ENCODE measurements around the gene CCDC7. TPM values are rescaled to one million over a fixed set of nuclear protein-coding genes. Genes with fewer than 3 reads are reported as not detected.
"Not testable (repeated sequence)": the region's sequence is repeated elsewhere in the genome, so short reads cannot be mapped to it uniquely, and the experiment has no call there.

The CCDC7 gene
- 71.5 TPM for total RNA-seq

GRCh38 chr10:32445740-32446535, at the start of gene CCDC7:
Gene CCDC7 (plus strand): TSS chr10:32446140. CDS start chr10:32451643, 5,503 bp downstream.
- no peaks in the 10 kb centered on the region for H3K27me3 ChIP-seq (ENCODE audit: control insufficient read depth in 3 of 3, insufficient read depth in 3 of 3, low read length in 3 of 3)
- peak within 1 kb of the TSS; percentile 94 for H3K27ac ChIP-seq (ENCODE audit: low read depth, low read length)
- H3K36me3 ChIP-seq (ENCODE audit: control insufficient read depth in 3 of 3, insufficient read depth in 3 of 3, low read length in 3 of 3): no peaks in the 10 kb centered on the region
- peak within 1 kb of the TSS; percentile 86 to 92 (median 91) for H3K4me3 ChIP-seq (ENCODE audit: low read length in 3 of 3)
- H3K9me3 ChIP-seq (ENCODE audit: control insufficient read depth in 3 of 3, low read length in 3 of 3): no peaks in the 10 kb centered on the region
- H3K9ac ChIP-seq (ENCODE audit: low read depth in 1 of 3, low read length in 3 of 3): peak within 1 kb of the TSS; percentile 92 to 96 (median 95)
- H3K4me1 ChIP-seq (ENCODE audit: control insufficient read depth in 3 of 3, insufficient read depth in 3 of 3, low read length in 3 of 3): peaks cover 0 to 5% (median 0%) of the 10 kb centered on the region in 3 donors

GRCh38 chr10:32397163-32397562, 48.8 kb upstream of the CCDC7 start:
- H3K27me3 ChIP-seq (ENCODE audit: control insufficient read depth in 3 of 3, insufficient read depth in 3 of 3, low read length in 3 of 3); H3K9me3 ChIP-seq (ENCODE audit: control insufficient read depth in 3 of 3, low read length in 3 of 3); H3K4me3 ChIP-seq (ENCODE audit: low read length in 3 of 3); H3K27ac ChIP-seq (ENCODE audit: low read depth, low read length); H3K36me3 ChIP-seq (ENCODE audit: control insufficient read depth in 3 of 3, insufficient read depth in 3 of 3, low read length in 3 of 3); H3K4me1 ChIP-seq (ENCODE audit: control insufficient read depth in 3 of 3, insufficient read depth in 3 of 3, low read length in 3 of 3); H3K9ac ChIP-seq (ENCODE audit: low read depth in 1 of 3, low read length in 3 of 3): not testable (repeated sequence)

- not testable (repeated sequence) for H3K27ac ChIP-seq (ENCODE audit: low read depth, low read length); H3K27me3 ChIP-seq (ENCODE audit: control insufficient read depth in 3 of 3, insufficient read depth in 3 of 3, low read length in 3 of 3); H3K36me3 ChIP-seq (ENCODE audit: control insufficient read depth in 3 of 3, insufficient read depth in 3 of 3, low read length in 3 of 3); H3K4me3 ChIP-seq (ENCODE audit: low read length in 3 of 3); H3K9ac ChIP-seq (ENCODE audit: low read depth in 1 of 3, low read length in 3 of 3); H3K4me1 ChIP-seq (ENCODE audit: control insufficient read depth in 3 of 3, insufficient read depth in 3 of 3, low read length in 3 of 3); H3K9me3 ChIP-seq (ENCODE audit: control insufficient read depth in 3 of 3, low read length in 3 of 3)
Measured at GRCh38 chr10:32399720-32400119, 46.2 kb upstream of the CCDC7 start.

DNA sequence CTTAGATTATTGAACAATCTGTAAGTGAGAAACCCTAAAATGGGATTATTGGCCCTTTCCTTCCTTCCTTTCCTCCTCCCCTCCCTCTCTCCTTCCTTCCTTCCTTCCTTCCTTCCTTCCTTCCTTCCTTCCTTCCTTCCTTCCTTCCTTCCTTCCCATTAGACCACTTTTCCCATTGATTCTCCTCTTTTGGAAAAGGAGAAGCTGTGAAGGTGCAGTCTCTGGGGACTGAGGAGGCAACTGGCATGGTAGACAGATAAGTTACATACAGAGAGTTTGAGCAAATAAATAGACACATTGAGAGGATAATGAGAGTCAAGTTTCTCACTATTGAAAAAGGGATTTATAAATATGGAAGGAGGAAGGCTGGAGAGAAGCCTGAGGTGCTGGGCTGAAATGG, 45.0 kb upstream of the CCDC7 start:
- H3K9me3 ChIP-seq (ENCODE audit: control insufficient read depth in 3 of 3, low read length in 3 of 3): no peaks in the 10 kb centered on the region
- no peaks in the 10 kb centered on the region for H3K4me1 ChIP-seq (ENCODE audit: control insufficient read depth in 3 of 3, insufficient read depth in 3 of 3, low read length in 3 of 3)
- H3K27ac ChIP-seq (ENCODE audit: low read depth, low read length): no peak overlapping the region
- no peak overlapping the region for H3K4me3 ChIP-seq (ENCODE audit: low read length in 3 of 3)
- H3K9ac ChIP-seq (ENCODE audit: low read depth in 1 of 3, low read length in 3 of 3): no peak overlapping the region
- H3K27me3 ChIP-seq (ENCODE audit: control insufficient read depth in 3 of 3, insufficient read depth in 3 of 3, low read length in 3 of 3): no peaks in the 10 kb centered on the region
- H3K36me3 ChIP-seq (ENCODE audit: control insufficient read depth in 3 of 3, insufficient read depth in 3 of 3, low read length in 3 of 3): no peaks in the 10 kb centered on the region

DNA sequence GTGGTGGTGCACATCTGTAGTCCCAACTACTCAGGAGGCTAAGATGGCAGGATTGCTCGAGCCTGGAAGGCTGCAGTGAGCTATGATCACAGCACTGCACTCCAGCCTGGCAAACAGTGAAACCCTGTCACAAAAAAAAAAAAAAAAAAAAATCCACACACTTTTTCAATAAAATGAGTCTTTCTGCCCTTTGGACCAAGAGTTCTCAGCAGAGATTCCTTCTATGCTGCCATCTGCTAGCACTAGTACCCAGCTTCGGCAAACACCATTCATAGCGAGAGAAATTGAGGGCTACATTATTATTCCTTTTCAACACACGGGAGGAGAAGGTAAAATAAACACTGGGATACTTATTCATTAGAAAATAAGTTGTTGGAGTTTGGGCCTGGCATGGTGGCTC, 43.4 kb upstream of the CCDC7 start:
- H3K9me3 ChIP-seq (ENCODE audit: control insufficient read depth in 3 of 3, low read length in 3 of 3): no peaks in the 10 kb centered on the region
- no peaks in the 10 kb centered on the region for H3K36me3 ChIP-seq (ENCODE audit: control insufficient read depth in 3 of 3, insufficient read depth in 3 of 3, low read length in 3 of 3)
- no peak overlapping the region for H3K9ac ChIP-seq (ENCODE audit: low read depth in 1 of 3, low read length in 3 of 3)
- H3K27ac ChIP-seq (ENCODE audit: low read depth, low read length): no peak overlapping the region
- no peak overlapping the region for H3K4me3 ChIP-seq (ENCODE audit: low read length in 3 of 3)
- no peaks in the 10 kb centered on the region for H3K27me3 ChIP-seq (ENCODE audit: control insufficient read depth in 3 of 3, insufficient read depth in 3 of 3, low read length in 3 of 3)
- no peaks in the 10 kb centered on the region for H3K4me1 ChIP-seq (ENCODE audit: control insufficient read depth in 3 of 3, insufficient read depth in 3 of 3, low read length in 3 of 3)

GRCh38 chr10:32403091-32403490, 42.8 kb upstream of the CCDC7 start:
- H3K27me3 ChIP-seq (ENCODE audit: control insufficient read depth in 3 of 3, insufficient read depth in 3 of 3, low read length in 3 of 3): no peaks in the 10 kb centered on the region
- H3K27ac ChIP-seq (ENCODE audit: low read depth, low read length): no peak overlapping the region
- no peaks in the 10 kb centered on the region for H3K36me3 ChIP-seq (ENCODE audit: control insufficient read depth in 3 of 3, insufficient read depth in 3 of 3, low read length in 3 of 3)
- no peaks in the 10 kb centered on the region for H3K9me3 ChIP-seq (ENCODE audit: control insufficient read depth in 3 of 3, low read length in 3 of 3)
- H3K4me3 ChIP-seq (ENCODE audit: low read length in 3 of 3): no peak overlapping the region
- H3K9ac ChIP-seq (ENCODE audit: low read depth in 1 of 3, low read length in 3 of 3): no peak overlapping the region
- no peaks in the 10 kb centered on the region for H3K4me1 ChIP-seq (ENCODE audit: control insufficient read depth in 3 of 3, insufficient read depth in 3 of 3, low read length in 3 of 3)

GRCh38 chr10:32408690-32409089, 37.2 kb upstream of the CCDC7 start:
- H3K9ac ChIP-seq (ENCODE audit: low read depth in 1 of 3, low read length in 3 of 3): no peak overlapping the region
- no peaks in the 10 kb centered on the region for H3K27me3 ChIP-seq (ENCODE audit: control insufficient read depth in 3 of 3, insufficient read depth in 3 of 3, low read length in 3 of 3)
- no peak overlapping the region for H3K4me3 ChIP-seq (ENCODE audit: low read length in 3 of 3)
- no peaks in the 10 kb centered on the region for H3K36me3 ChIP-seq (ENCODE audit: control insufficient read depth in 3 of 3, insufficient read depth in 3 of 3, low read length in 3 of 3)
- H3K4me1 ChIP-seq (ENCODE audit: control insufficient read depth in 3 of 3, insufficient read depth in 3 of 3, low read length in 3 of 3): peaks cover 0 to 8% (median 0%) of the 10 kb centered on the region in 3 donors
- no peak overlapping the region for H3K27ac ChIP-seq (ENCODE audit: low read depth, low read length)
- H3K9me3 ChIP-seq (ENCODE audit: control insufficient read depth in 3 of 3, low read length in 3 of 3): no peaks in the 10 kb centered on the region

DNA sequence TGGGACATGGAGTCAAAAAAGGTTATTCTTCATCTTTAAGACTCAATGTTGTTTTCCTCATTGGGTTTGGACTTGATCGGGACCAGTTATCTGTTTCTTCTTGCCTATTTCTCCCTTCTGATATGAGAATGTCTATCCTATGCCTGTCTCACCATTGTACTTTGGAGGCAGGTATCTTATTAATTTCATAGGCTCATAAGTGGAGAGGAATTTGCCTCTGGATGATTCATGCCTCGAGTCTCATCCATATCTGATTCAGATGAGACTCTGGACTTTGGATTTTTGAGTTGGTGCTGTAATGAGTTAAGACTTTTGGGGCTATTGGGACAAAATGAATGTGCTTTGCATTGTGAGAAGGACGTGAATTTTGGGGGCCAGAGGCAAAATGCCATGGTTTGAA, 36.2 kb upstream of the CCDC7 start:
- Histone ChIP-seq H3K4me3 (ENCODE audit: low read length in 3 of 3) (no peak overlapping the region), H3K27ac (ENCODE audit: low read depth, low read length) (no peak overlapping the region), H3K9ac (ENCODE audit: low read depth in 1 of 3, low read length in 3 of 3) (no peak overlapping the region), H3K27me3 (ENCODE audit: control insufficient read depth in 3 of 3, insufficient read depth in 3 of 3, low read length in 3 of 3) (no peaks in the 10 kb centered on the region), H3K4me1 (ENCODE audit: control insufficient read depth in 3 of 3, insufficient read depth in 3 of 3, low read length in 3 of 3) (peaks cover 0 to 8% (median 0%) of the 10 kb centered on the region in 3 donors), H3K9me3 (ENCODE audit: control insufficient read depth in 3 of 3, low read length in 3 of 3) (no peaks in the 10 kb centered on the region), H3K36me3 (ENCODE audit: control insufficient read depth in 3 of 3, insufficient read depth in 3 of 3, low read length in 3 of 3) (no peaks in the 10 kb centered on the region)

DNA sequence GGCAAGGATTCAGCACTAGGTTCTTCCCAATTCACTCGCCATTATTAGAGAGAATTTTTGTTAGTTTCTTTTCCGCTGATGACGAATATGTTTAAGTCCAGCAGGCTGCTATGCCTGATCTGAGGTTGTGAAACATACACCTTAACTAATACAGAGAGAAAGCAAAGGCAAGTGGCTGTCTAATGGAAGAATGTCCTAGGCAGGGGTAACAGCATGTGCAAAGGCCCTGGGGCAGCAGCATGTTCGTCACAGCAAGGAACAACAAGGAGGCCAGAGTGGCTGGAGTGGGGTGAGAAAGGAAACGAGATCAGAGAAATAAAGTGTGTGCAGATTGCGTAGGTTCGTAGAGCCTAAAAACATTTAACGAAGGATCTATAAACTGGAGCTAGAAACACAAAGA, 35.4 kb upstream of the CCDC7 start:
- H3K9ac ChIP-seq (ENCODE audit: low read depth in 1 of 3, low read length in 3 of 3): no peak overlapping the region
- H3K9me3 ChIP-seq (ENCODE audit: control insufficient read depth in 3 of 3, low read length in 3 of 3): no peaks in the 10 kb centered on the region
- peaks cover 0 to 8% (median 0%) of the 10 kb centered on the region in 3 donors for H3K4me1 ChIP-seq (ENCODE audit: control insufficient read depth in 3 of 3, insufficient read depth in 3 of 3, low read length in 3 of 3)
- H3K36me3 ChIP-seq (ENCODE audit: control insufficient read depth in 3 of 3, insufficient read depth in 3 of 3, low read length in 3 of 3): no peaks in the 10 kb centered on the region
- H3K27ac ChIP-seq (ENCODE audit: low read depth, low read length): no peak overlapping the region
- H3K4me3 ChIP-seq (ENCODE audit: low read length in 3 of 3): no peak overlapping the region
- no peaks in the 10 kb centered on the region for H3K27me3 ChIP-seq (ENCODE audit: control insufficient read depth in 3 of 3, insufficient read depth in 3 of 3, low read length in 3 of 3)

GRCh38 chr10:32411797-32412498, 34.0 kb upstream of the CCDC7 start:
- H3K27ac ChIP-seq (ENCODE audit: low read depth, low read length): peak overlapping the region; percentile 9
- H3K4me3 ChIP-seq (ENCODE audit: low read length in 3 of 3): peak overlapping the region in 1 of 3 donors; percentile 18
- no peaks in the 10 kb centered on the region for H3K36me3 ChIP-seq (ENCODE audit: control insufficient read depth in 3 of 3, insufficient read depth in 3 of 3, low read length in 3 of 3)
- peaks cover 0 to 8% (median 0%) of the 10 kb centered on the region in 3 donors for H3K4me1 ChIP-seq (ENCODE audit: control insufficient read depth in 3 of 3, insufficient read depth in 3 of 3, low read length in 3 of 3)
- H3K27me3 ChIP-seq (ENCODE audit: control insufficient read depth in 3 of 3, insufficient read depth in 3 of 3, low read length in 3 of 3): no peaks in the 10 kb centered on the region
- peak overlapping the region in 1 of 3 donors; percentile 48 for H3K9ac ChIP-seq (ENCODE audit: low read depth in 1 of 3, low read length in 3 of 3)
- no peaks in the 10 kb centered on the region for H3K9me3 ChIP-seq (ENCODE audit: control insufficient read depth in 3 of 3, low read length in 3 of 3)
